WERI-Rb-1 (cell line): ENCODE data around the gene SYNDIG1.

Experiments
- DNase-seq: peaks from one replicate; pipeline ENCODE4 v3.0.0-alpha.2; 2020
- H3K27ac ChIP-seq: fragments of 250-450 bp; sonication (Bioruptor Pico); 2 replicates; pipeline ENCODE4 v1.5.1; 2020; ENCODE audit warnings: mild to moderate bottlenecking, moderate library complexity
- H3K27me3 ChIP-seq: fragments of 250-450 bp; sonication (Bioruptor Pico); 2 replicates; pipeline ENCODE4 v1.5.1; 2021; ENCODE audit warnings: mild to moderate bottlenecking, low read depth, moderate library complexity; ENCODE audit not compliant: insufficient read depth, severe bottlenecking
- H3K36me3 ChIP-seq: fragments of 250-450 bp; sonication (Bioruptor Pico); 2 replicates; pipeline ENCODE4 v1.5.1; 2020; ENCODE audit warnings: mild to moderate bottlenecking, moderate library complexity
- H3K4me3 ChIP-seq: 2 replicates; pipeline ENCODE4 v1.5.1; 2011; ENCODE audit warnings: low read depth, mild to moderate bottlenecking, control low read depth, low read length
- H3K9me3 ChIP-seq: fragments of 250-450 bp; sonication (Bioruptor Pico); 2 replicates; pipeline ENCODE4 v1.5.1; 2021; ENCODE audit warnings: mild to moderate bottlenecking, moderate library complexity; ENCODE audit not compliant: severe bottlenecking
- CTCF ChIP-seq: IDR thresholded peaks from 2 replicates; pipeline ENCODE4 v1.5.1; 2011; ENCODE audit warnings: low read depth, mild to moderate bottlenecking, control low read depth, inconsistent platforms, low read length

The SYNDIG1 gene

GRCh38 chr20:24633521-24633920, 164.1 kb downstream of the SYNDIG1 start:
- Histone ChIP-seq H3K27me3 (no peaks in the 10 kb centered on the region), H3K36me3 (no peaks in the 10 kb centered on the region; the same call in 1 of the 2 replicates), H3K27ac (no peak overlapping the region), H3K4me3 (no peak overlapping the region), H3K9me3 (no peaks in the 10 kb centered on the region)
- no peak for DNase-seq
- TF ChIP-seq CTCF = no peak

GRCh38 chr20:24634855-24635254, 165.4 kb downstream of the SYNDIG1 start:
- H3K36me3 ChIP-seq = no peaks in the 10 kb centered on the region; the same call in 1 of the 2 replicates
- no peak for DNase-seq
- H3K27me3 ChIP-seq = no peaks in the 10 kb centered on the region
- no peak for TF ChIP-seq CTCF
- no peaks in the 10 kb centered on the region for H3K9me3 ChIP-seq
- no peak overlapping the region for H3K4me3 ChIP-seq
- H3K27ac ChIP-seq = no peak overlapping the region

GRCh38 chr20:24636626-24637025, 167.2 kb downstream of the SYNDIG1 start:
- TF ChIP-seq CTCF = no peak
- no peaks in the 10 kb centered on the region for H3K27me3 ChIP-seq
- H3K36me3 ChIP-seq = no peaks in the 10 kb centered on the region; the same call in 1 of the 2 replicates
- H3K9me3 ChIP-seq = no peaks in the 10 kb centered on the region
- no peak for DNase-seq
- H3K27ac ChIP-seq = no peak overlapping the region
- no peak overlapping the region for H3K4me3 ChIP-seq

- Histone ChIP-seq H3K27me3 (no peaks in the 10 kb centered on the region), H3K4me3 (no peak overlapping the region), H3K36me3 (no peaks in the 10 kb centered on the region; the same call in 1 of the 2 replicates), H3K27ac (no peak overlapping the region), H3K9me3 (no peaks in the 10 kb centered on the region)
- no peak for DNase-seq
- TF ChIP-seq CTCF = no peak
These were observed 167.7 kb downstream of the SYNDIG1 start for GRCh38 chr20:24637087-24637486.

- H3K27me3 ChIP-seq = no peaks in the 10 kb centered on the region
- no peak for DNase-seq
These were observed 168.5 kb downstream of the SYNDIG1 start for GRCh38 chr20:24637941-24638340.

More at GRCh38 chr20:24637941-24638340, 168.5 kb downstream of the SYNDIG1 start:
- TF ChIP-seq CTCF = no peak
- Histone ChIP-seq H3K9me3 (no peaks in the 10 kb centered on the region), H3K4me3 (no peak overlapping the region), H3K36me3 (no peaks in the 10 kb centered on the region; the same call in 1 of the 2 replicates), H3K27ac (no peak overlapping the region)
